Stimulated activated CD4-positive, alpha-beta T cell treated with anti-CD3 and anti-CD28 coated beads, Interleukin-4, amount 100 ng/mL, for 48 hours (primary cell): ENCODE measurements around the gene NGLY1.
A peak's percentile ranks its signal among the peaks of the same experiment; 100 is the strongest.

ENCODE experiments used
- DNase-seq, 2 donors: peaks; one replicate each; pipeline ENCODE4 v3.0.0-alpha.2; 2020; ENCODE audit warnings: low read depth in 2 of 2

The NGLY1 gene

GRCh38 chr3:25782938-25783660, at the start of gene NGLY1:
NGLY1 (minus strand) TSS chr3:25783443; CDS start chr3:25783390, 53 bp downstream.
- DNase-seq: peak; percentile 71 to 80

- no peak for DNase-seq
Observed at GRCh38 chr3:25831578-25831977, 48.3 kb upstream of the NGLY1 start.

GRCh38 chr3:25830373-25831280, 47.4 kb upstream of the NGLY1 start:
- DNase-seq: no peak

- DNase-seq: no peak
Observed at GRCh38 chr3:25826510-25826909, 43.3 kb upstream of the NGLY1 start.

- DNase-seq: no peak
Observed at GRCh38 chr3:25823314-25823713, 40.1 kb upstream of the NGLY1 start.

- no peak for DNase-seq
Observed at GRCh38 chr3:25821746-25822573, 38.7 kb upstream of the NGLY1 start.

GRCh38 chr3:25820816-25821486, 37.7 kb upstream of the NGLY1 start:
- no peak for DNase-seq

- DNase-seq: no peak
Observed at GRCh38 chr3:25820366-25820765, 37.1 kb upstream of the NGLY1 start.

GRCh38 chr3:25818335-25818734, 35.1 kb upstream of the NGLY1 start:
- DNase-seq: no peak

GRCh38 chr3:25817638-25818037, 34.4 kb upstream of the NGLY1 start:
- DNase-seq: no peak

- no peak for DNase-seq
Observed at GRCh38 chr3:25817107-25817506, 33.9 kb upstream of the NGLY1 start.

- DNase-seq: no peak
Observed at GRCh38 chr3:25812644-25813043, 29.4 kb upstream of the NGLY1 start.

- no peak for DNase-seq
Observed at GRCh38 chr3:25804676-25805075, 21.4 kb upstream of the NGLY1 start.

- no peak for DNase-seq
Observed at GRCh38 chr3:25803833-25804232, 20.6 kb upstream of the NGLY1 start.

GRCh38 chr3:25801786-25802185, 18.5 kb upstream of the NGLY1 start:
- DNase-seq: no peak

- DNase-seq: peak; percentile 86 to 91
Observed at GRCh38 chr3:25789596-25790556, 6.6 kb upstream of the NGLY1 start, which contains the start of gene OXSM. OXSM (plus strand) TSS chr3:25790090; CDS start chr3:25791021, 931 bp downstream.

- no peak for DNase-seq
Observed at GRCh38 chr3:25789209-25789595, 6.0 kb upstream of the NGLY1 start.

- DNase-seq: no peak
Observed at GRCh38 chr3:25787689-25788088, 4.4 kb upstream of the NGLY1 start.

- no peak for DNase-seq
Observed at GRCh38 chr3:25785826-25786225, 2.6 kb upstream of the NGLY1 start.

- no peak for DNase-seq
Observed at GRCh38 chr3:25784971-25785370, 1.7 kb upstream of the NGLY1 start.
